CD14-positive monocyte (primary cell): ENCODE data around the gene ITPRIP. TPM values are rescaled to one million over a fixed set of nuclear protein-coding genes. Genes with fewer than 3 reads are reported as not detected.
A peak's percentile ranks its signal among the peaks of the same experiment; 100 is the strongest.

Source experiments
- DNase-seq, 3 donors: peaks; one replicate each; pipeline ENCODE4 v3.0.0-alpha.2; 2011 to 2022
- H2AFZ ChIP-seq: 2 replicates; pipeline ENCODE4 v1.6.0; 2012; ENCODE audit warnings: mild to moderate bottlenecking, low read depth, low read length, inconsistent platforms; ENCODE audit not compliant: insufficient read depth, poor library complexity, severe bottlenecking
- H3K27ac ChIP-seq, 2 donors: 1 replicate in 1 of 2; 2 replicates in 1 of 2; pipeline ENCODE4 v1.5.1; 2012 to 2013; ENCODE audit warnings: low read length in 2 of 2, control low read depth in 1 of 2, inconsistent platforms in 1 of 2, low read depth in 1 of 2, mild to moderate bottlenecking in 1 of 2
- H3K27me3 ChIP-seq, 2 donors: one replicate each; pipeline versions ENCODE4 v1.6.0 to v1.6.1; 2011 to 2013; ENCODE audit warnings: low read length in 2 of 2; ENCODE audit not compliant: control insufficient read depth in 2 of 2, insufficient read depth in 2 of 2
- H3K36me3 ChIP-seq, 2 donors: replicated peaks in 1 of 2; 1 replicate in 1 of 2; 2 replicates in 1 of 2; pipeline versions ENCODE4 v1.5.1 to v1.6.1; 2012 to 2013; ENCODE audit warnings: low read length in 2 of 2, control low read depth in 1 of 2, inconsistent platforms in 1 of 2, mild to moderate bottlenecking in 1 of 2; ENCODE audit not compliant: insufficient read depth in 2 of 2, control insufficient read depth in 1 of 2
- H3K4me1 ChIP-seq, 2 donors: 1 replicate in 1 of 2; 2 replicates in 1 of 2; pipeline versions ENCODE4 v1.5.1 to v1.6.1; 2012 to 2013; ENCODE audit warnings: low read length in 2 of 2, control low read depth in 1 of 2, inconsistent platforms in 1 of 2, mild to moderate bottlenecking in 1 of 2, moderate library complexity in 1 of 2; ENCODE audit not compliant: insufficient read depth in 2 of 2, control insufficient read depth in 1 of 2
- H3K4me2 ChIP-seq: replicated peaks from 2 replicates; pipeline ENCODE3; 2012; ENCODE audit warnings: low read length, moderate library complexity, mild to moderate bottlenecking; ENCODE audit not compliant: poor library complexity, severe bottlenecking; ENCODE audit errors: extremely low read depth
- H3K4me3 ChIP-seq, 3 experiments: fragments of 200-600 bp in 1 of 3; sonication (generic) in 1 of 3; replicated peaks in 1 of 3; 1 replicate in 2 of 3; 2 replicates in 1 of 3; pipeline ENCODE4 v1.5.1; 2011 to 2013; ENCODE audit warnings: low read length in 3 of 3, mild to moderate bottlenecking in 3 of 3, control low read depth in 2 of 3, low read depth in 2 of 3, inconsistent platforms in 1 of 3, moderate library complexity in 1 of 3
- H3K79me2 ChIP-seq: 2 replicates; pipeline ENCODE4 v1.6.0; 2012; ENCODE audit warnings: mild to moderate bottlenecking, control low read depth, inconsistent platforms, low read length, moderate library complexity; ENCODE audit not compliant: insufficient read depth
- H3K9ac ChIP-seq: 2 replicates; pipeline ENCODE4 v1.6.0; 2017; ENCODE audit warnings: low read length, mild to moderate bottlenecking; ENCODE audit not compliant: insufficient read depth, poor library complexity, severe bottlenecking
- H3K9me3 ChIP-seq, 2 donors: replicated peaks in 1 of 2; 1 replicate in 1 of 2; 2 replicates in 1 of 2; pipeline versions ENCODE4 v1.5.1 to v1.6.1; 2012 to 2013; ENCODE audit warnings: low read length in 2 of 2, control low read depth in 1 of 2; ENCODE audit not compliant: control insufficient read depth in 1 of 2, insufficient read depth in 1 of 2
- H4K20me1 ChIP-seq: 2 replicates; pipeline ENCODE4 v1.6.0; 2012; ENCODE audit warnings: mild to moderate bottlenecking, low read length, control low read depth, moderate library complexity; ENCODE audit not compliant: insufficient read depth
- H3K27ac Mint-ChIP-seq, 7 donors: one replicate each; pipeline ENCODE4 v1.8.0; 2020; ENCODE audit warnings: mild to moderate bottlenecking in 7 of 7, mixed read lengths in 7 of 7, moderate library complexity in 6 of 7, inconsistent platforms in 2 of 7
- H3K27me3 Mint-ChIP-seq, 3 donors: one replicate each; pipeline ENCODE4 v1.8.0; 2021 to 2022; ENCODE audit warnings: low read depth in 3 of 3, mild to moderate bottlenecking in 3 of 3, mixed read lengths in 3 of 3, moderate library complexity in 3 of 3, inconsistent platforms in 1 of 3
- H3K36me3 Mint-ChIP-seq, 2 donors: one replicate each; pipeline ENCODE4 v1.8.0; 2020; ENCODE audit warnings: mixed read lengths in 2 of 2, inconsistent platforms in 1 of 2, mild to moderate bottlenecking in 1 of 2
- H3K4me1 Mint-ChIP-seq: one replicate; pipeline ENCODE4 v1.8.0; 2020; ENCODE audit warnings: mild to moderate bottlenecking, mixed read lengths
- H3K4me3 Mint-ChIP-seq, 2 donors: one replicate each; pipeline ENCODE4 v1.8.0; 2020; ENCODE audit warnings: mild to moderate bottlenecking in 2 of 2, mixed read lengths in 2 of 2, moderate library complexity in 1 of 2
- H3K9me3 Mint-ChIP-seq, 7 donors: one replicate each; pipeline ENCODE4 v1.8.0; 2020 to 2022; ENCODE audit warnings: mixed read lengths in 7 of 7, mild to moderate bottlenecking in 6 of 7, moderate library complexity in 6 of 7, inconsistent platforms in 2 of 7
- WGBS: methylation state at CpG from one replicate; pipeline ENCODE4 v1.1.5; 2013; ENCODE audit warnings: missing lambda C conversion rate; ENCODE audit not compliant: insufficient coverage; 5-methylcytosine and 5-hydroxymethylcytosine counted together
- intact Hi-C, 2 donors: fragments of 100-400 bp; cut with micrococcal nuclease; formaldehyde crosslinking; loops; one replicate each; pipeline versions ENCODE4 v1.15.0 to v1.15.1; 2023
- polyA plus RNA-seq, 3 donors: library from polyadenylated mRNA; depleted of rRNA in 1 of 3; unstranded in 2 of 3; stranded (reverse) in 1 of 3; fragments of 300-500 nt in 2 of 3; fragments of >200 nt in 1 of 3; fragmentation: Illumina TruSeq in 2 of 3; gene quantifications; 1 replicate in 2 of 3; 2 replicates in 1 of 3; pipeline ENCODE4 v1.2.3, GENCODE V29; 2012 to 2021
- TF ChIP-seq, protein P1 (sequence below): fragments of 200-600 bp; IDR thresholded peaks from one replicate; pipeline ENCODE4 v1.8.0; 2022; ENCODE audit warnings: antibody characterized with exemption, mild to moderate bottlenecking

The ITPRIP gene
- polyA plus RNA-seq, 3 donors = 27.5 to 76.6 (median 35.7) TPM

DNA sequence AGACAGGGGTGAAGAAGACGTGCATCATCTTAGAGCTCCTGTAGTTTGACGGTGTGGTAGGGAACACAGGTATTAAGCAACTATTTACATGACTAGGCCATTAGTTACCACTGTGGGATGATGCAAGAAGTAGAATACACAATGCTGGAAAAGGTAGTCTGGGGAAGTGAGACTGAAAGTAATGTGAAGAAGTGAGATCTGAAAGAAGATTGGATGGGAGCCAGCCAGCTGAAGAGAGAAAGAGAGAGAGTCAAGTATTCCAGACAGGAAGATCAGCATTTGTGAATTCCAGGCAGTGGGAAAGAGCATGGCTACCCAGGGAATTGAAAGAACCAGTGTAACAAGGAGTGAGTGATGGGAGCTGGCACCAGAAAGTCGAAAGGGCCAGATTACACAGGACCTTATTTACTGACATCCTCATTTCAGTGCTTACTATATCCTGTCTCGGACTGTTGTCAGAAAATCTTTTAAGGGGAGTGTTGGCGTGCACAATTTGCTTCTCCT is 11.4 kb upstream of the ITPRIP start:
- no peaks in the 10 kb centered on the region for H3K79me2 ChIP-seq
- H3K27me3 ChIP-seq = no peaks in the 10 kb centered on the region
- peak; percentile 90 to 98 (median 97) for DNase-seq
- Mint-ChIP-seq H3K4me1 (peaks cover 15% of the 10 kb centered on the region), H3K27me3 (peaks cover 0 to 1% (median 1%) of the 10 kb centered on the region in 3 donors), H3K36me3 (no peaks in the 10 kb centered on the region), H3K4me3 (no peak overlapping the region), H3K9me3 (peaks cover 0 to 3% (median 0%) of the 10 kb centered on the region in 7 donors), H3K27ac (no peak overlapping the region)
- peak overlapping the region; percentile 78 for H3K4me2 ChIP-seq
- no peaks in the 10 kb centered on the region for H3K9me3 ChIP-seq
- H3K4me3 ChIP-seq = peak overlapping the region in 2 of 3 experiments; percentile 37 to 55
- intact Hi-C loops = loop anchor here in 1 of 2 donors (5.0 to 10.0 kb wide), 4 partner anchors 42 to 435 kb away; partner anchors contain the start of genes CFAP43 and STN1
- H2AFZ ChIP-seq = no peak overlapping the region
- no peaks in the 10 kb centered on the region for H4K20me1 ChIP-seq
- 0% methylated on average over 1 of the region's 5 CpGs for WGBS
- TF ChIP-seq, protein P1, sequence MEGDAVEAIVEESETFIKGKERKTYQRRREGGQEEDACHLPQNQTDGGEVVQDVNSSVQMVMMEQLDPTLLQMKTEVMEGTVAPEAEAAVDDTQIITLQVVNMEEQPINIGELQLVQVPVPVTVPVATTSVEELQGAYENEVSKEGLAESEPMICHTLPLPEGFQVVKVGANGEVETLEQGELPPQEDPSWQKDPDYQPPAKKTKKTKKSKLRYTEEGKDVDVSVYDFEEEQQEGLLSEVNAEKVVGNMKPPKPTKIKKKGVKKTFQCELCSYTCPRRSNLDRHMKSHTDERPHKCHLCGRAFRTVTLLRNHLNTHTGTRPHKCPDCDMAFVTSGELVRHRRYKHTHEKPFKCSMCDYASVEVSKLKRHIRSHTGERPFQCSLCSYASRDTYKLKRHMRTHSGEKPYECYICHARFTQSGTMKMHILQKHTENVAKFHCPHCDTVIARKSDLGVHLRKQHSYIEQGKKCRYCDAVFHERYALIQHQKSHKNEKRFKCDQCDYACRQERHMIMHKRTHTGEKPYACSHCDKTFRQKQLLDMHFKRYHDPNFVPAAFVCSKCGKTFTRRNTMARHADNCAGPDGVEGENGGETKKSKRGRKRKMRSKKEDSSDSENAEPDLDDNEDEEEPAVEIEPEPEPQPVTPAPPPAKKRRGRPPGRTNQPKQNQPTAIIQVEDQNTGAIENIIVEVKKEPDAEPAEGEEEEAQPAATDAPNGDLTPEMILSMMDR = no peak
- no peaks in the 10 kb centered on the region for H3K36me3 ChIP-seq
- H3K9ac ChIP-seq = peak overlapping the region; percentile 70
- H3K4me1 ChIP-seq = peaks cover 78 to 83% of the 10 kb centered on the region in 2 donors
- H3K27ac ChIP-seq = peak overlapping the region; percentile 95 to 99

DNA sequence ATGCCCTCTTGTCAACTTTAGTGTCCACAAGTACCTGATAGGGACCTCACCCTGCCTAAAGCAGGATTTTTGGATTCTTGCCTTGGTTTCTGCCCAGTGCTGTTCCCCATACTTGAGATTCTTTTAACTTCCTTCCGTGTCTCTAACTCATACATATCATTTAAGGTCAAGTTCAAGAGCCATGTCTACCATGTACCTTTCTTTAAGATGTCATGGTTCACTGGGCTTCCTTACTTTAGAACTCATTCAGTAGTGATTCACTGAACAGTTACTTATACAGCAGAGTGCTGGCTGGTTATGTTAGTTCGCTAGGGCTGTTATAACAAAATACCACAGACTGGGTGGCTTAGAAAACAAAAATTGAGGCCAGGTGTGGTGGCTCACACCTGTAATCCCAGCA is 10.3 kb upstream of the ITPRIP start:
- TF ChIP-seq, protein P1 = no peak
- H3K4me1 ChIP-seq = peaks cover 67 to 72% of the 10 kb centered on the region in 2 donors
- no peak overlapping the region for H2AFZ ChIP-seq
- H3K36me3 ChIP-seq = no peaks in the 10 kb centered on the region
- H3K79me2 ChIP-seq = no peaks in the 10 kb centered on the region
- peak overlapping the region; percentile 95 to 99 for H3K27ac ChIP-seq
- no peak for DNase-seq
- no peaks in the 10 kb centered on the region for H4K20me1 ChIP-seq
- no peak overlapping the region for H3K4me3 ChIP-seq
- Mint-ChIP-seq H3K27me3 (peaks cover 0 to 1% (median 1%) of the 10 kb centered on the region in 3 donors), H3K4me3 (no peak overlapping the region), H3K4me1 (peaks cover 15% of the 10 kb centered on the region), H3K27ac (no peak overlapping the region), H3K36me3 (no peaks in the 10 kb centered on the region), H3K9me3 (peaks cover 0 to 3% (median 0%) of the 10 kb centered on the region in 7 donors)
- H3K9me3 ChIP-seq = no peaks in the 10 kb centered on the region
- WGBS = 94% methylated on average over 2 of the region's 2 CpGs
- intact Hi-C loops = loop anchor here in 1 of 2 donors (5.0 kb wide), 1 partner anchor 41 kb away; no protein-coding TSS in a partner anchor
- H3K4me2 ChIP-seq = no peak overlapping the region
- H3K9ac ChIP-seq = no peak overlapping the region
- H3K27me3 ChIP-seq = no peaks in the 10 kb centered on the region
